Heart left ventricle (tissue), 16 donors: ENCODE measurements around the gene B3GAT3. TPM values are rescaled to one million over a fixed set of nuclear protein-coding genes. Genes with fewer than 3 reads are reported as not detected.

ENCODE experiments used
- ATAC-seq, 4 donors: fragments of 200-7000 bp; cut with Tn5 transposase; one replicate each; pipeline ENCODE4 v1.9.1; 2020 to 2022; ENCODE audit warnings: moderate library complexity in 4 of 4, mild to moderate bottlenecking in 3 of 4, moderate number of reproducible peaks in 1 of 4
- DNase-seq, 5 donors: peaks; one replicate each; pipeline ENCODE4 v3.0.0-alpha.2; 2020
- H3K27ac ChIP-seq, 12 donors: fragments of 200-600 bp; sonication (generic) in 4 of 12; one replicate each; pipeline versions ENCODE4 v1.5.0 to v1.8.0; 2016 to 2022; ENCODE audit warnings: mild to moderate bottlenecking in 2 of 12
- H3K27me3 ChIP-seq, 9 donors: fragments of 200-600 bp; sonication (generic) in 2 of 9; one replicate each; pipeline versions ENCODE4 v1.5.1 to v1.8.0; 2016 to 2022; ENCODE audit warnings: mild to moderate bottlenecking in 3 of 9
- H3K36me3 ChIP-seq, 9 donors: fragments of 200-600 bp; sonication (generic) in 2 of 9; one replicate each; pipeline versions ENCODE4 v1.5.0 to v1.8.0; 2018 to 2022; ENCODE audit warnings: mild to moderate bottlenecking in 2 of 9
- H3K4me1 ChIP-seq, 12 donors: fragments of 200-600 bp; sonication (generic) in 4 of 12; one replicate each; pipeline versions ENCODE4 v1.5.0 to v1.8.0; 2016 to 2022; ENCODE audit warnings: mild to moderate bottlenecking in 3 of 12
- H3K4me3 ChIP-seq, 12 donors: fragments of 200-600 bp; sonication (generic) in 4 of 12; one replicate each; pipeline versions ENCODE4 v1.5.0 to v1.8.0; 2017 to 2022; ENCODE audit warnings: mild to moderate bottlenecking in 9 of 12, moderate library complexity in 4 of 12
- H3K9me3 ChIP-seq, 12 donors: fragments of 200-600 bp; sonication (generic) in 4 of 12; one replicate each; pipeline versions ENCODE4 v1.5.0 to v1.8.0; 2016 to 2022; ENCODE audit warnings: mild to moderate bottlenecking in 1 of 12
- CTCF ChIP-seq, 12 donors: fragments of 200-600 bp; sonication (generic) in 4 of 12; IDR thresholded peaks; one replicate each; pipeline versions ENCODE4 v1.5.0 to v1.8.0; 2018 to 2022; ENCODE audit warnings: antibody characterized with exemption in 12 of 12, mild to moderate bottlenecking in 5 of 12
- POLR2A ChIP-seq, 2 donors: fragments of 450-650 bp; IDR thresholded peaks; one replicate each; pipeline ENCODE4 v1.6.1; 2017; ENCODE audit warnings: antibody characterized with exemption in 2 of 2, mild to moderate bottlenecking in 2 of 2, moderate library complexity in 2 of 2
- WGBS, 4 donors: extraction: QIAGEN DNeasy Blood & Tissue Kit in 2 of 4; methylation state at CpG; one replicate each; pipeline versions ENCODE4 v1.1.5 to v1.1.7; 2013 to 2018; 5-methylcytosine and 5-hydroxymethylcytosine counted together
- intact Hi-C, 10 donors: fragments of 100-400 bp; cut with DNase I; formaldehyde crosslinking; loops; one replicate each; pipeline versions ENCODE4 v1.11.1 to v1.14.2; 2022
- polyA plus RNA-seq, 2 donors: library from polyadenylated mRNA; stranded (reverse); fragments of 200-250 nt; gene quantifications; one replicate each; pipeline ENCODE4 v1.2.3, GENCODE V29; 2013
- total RNA-seq, 9 donors: library from RNA; depleted of rRNA in 2 of 9; stranded (reverse); fragments of >200 nt in 2 of 9; fragmentation: NEBNext Ultra II Directional in 3 of 9; extraction: Animal tissue kit (Norgen Biotek cat#: 25700) in 3 of 9; gene quantifications; one replicate each; pipeline versions ENCODE4 v1.1.0 to v1.2.4, GENCODE V29; 2016 to 2023
- donor health status: ischemic (EF 13 %, LVEDD 7.1; RV severe dilation, severe dysfunction).
- donor health status: healthy with polysubstance abuse.
- donor health status: DM: no; HTN: yes; CAD: no.
- donor health status: DM: no; HTN: no; CAD: no.
- donor health status: ischemic (EF 25% LVEDD 6.9; RV normal size, moderate dysfunction).
- donor health status: ischemic (EF 25% LVEDD 5.7; RV mildly dilated, moderate dysfunction).
- donor health status: healthy.
- donor health status: DM: yes; HTN: yes; CAD: no.
- donor health status: ischemic (EF 35%, LVEDD 5.7; RV mildly dilated, moderate dysfunction).
- donor health status: nonischemic (EF 11% LVEDD 7.7; RV severe dilation, severe dysfunction).
- donor health status: DM: yes; HTN: yes; CAD: no.
- donor health status: PGD.
- donor health status: ischemic (EF 29% LVEDD 5.4; RV normal size, mild dysfunction).
- donor health status: nonischemic (EF 23%, LVEDD 6.1; RV moderate dilation, normal function).

B3GAT3 gene
- total and polyA plus RNA-seq, 11 donors = 9.2 to 38.1 (median 13.1) TPM

GRCh38 chr11:62665075-62665598 lies 43.4 kb upstream of the B3GAT3 start, which contains the start of the genes C11orf98 and CSKMT:
Gene C11orf98, minus strand, starts transcription at chr11:62665210. Its CDS starts 41 bp downstream, at chr11:62665169.
Gene CSKMT, plus strand, starts transcription at chr11:62665312. Its CDS starts 568 bp downstream, at chr11:62665880.
- TF ChIP-seq POLR2A (IDR thresholded peaks at IDR 0.05) = peak; percentile 91 to 97
- TF ChIP-seq CTCF (IDR thresholded peaks at IDR 0.05) = no peak
- intact Hi-C loops = loop anchor here in 1 of 10 donors (2.0 to 5.0 kb wide), 2 partner anchors 18 to 42 kb away; partner anchors contain the start of genes BSCL2, GANAB and GNG3
- peaks cover 0 to 41% (median 27%) of the 10 kb centered on the region in 9 donors for H3K36me3 ChIP-seq
- ATAC-seq (peak; percentile 97 to 98 (median 98)), DNase-seq (peak; percentile 95 to 97 (median 95))
- H3K4me1 ChIP-seq = peaks cover 5 to 45% (median 32%) of the 10 kb centered on the region in 12 donors
- 0 to 1% (median 0%) methylated on average over 41 to 47 of the region's 47 CpGs for WGBS, 4 donors
- no peaks in the 10 kb centered on the region for H3K9me3 ChIP-seq
- H3K27ac ChIP-seq = peak within 1 kb of the TSS; percentile 30 to 98 (median 90)
- no peaks in the 10 kb centered on the region for H3K27me3 ChIP-seq
- peak within 1 kb of the TSS; percentile 53 to 92 (median 83) for H3K4me3 ChIP-seq

DNA sequence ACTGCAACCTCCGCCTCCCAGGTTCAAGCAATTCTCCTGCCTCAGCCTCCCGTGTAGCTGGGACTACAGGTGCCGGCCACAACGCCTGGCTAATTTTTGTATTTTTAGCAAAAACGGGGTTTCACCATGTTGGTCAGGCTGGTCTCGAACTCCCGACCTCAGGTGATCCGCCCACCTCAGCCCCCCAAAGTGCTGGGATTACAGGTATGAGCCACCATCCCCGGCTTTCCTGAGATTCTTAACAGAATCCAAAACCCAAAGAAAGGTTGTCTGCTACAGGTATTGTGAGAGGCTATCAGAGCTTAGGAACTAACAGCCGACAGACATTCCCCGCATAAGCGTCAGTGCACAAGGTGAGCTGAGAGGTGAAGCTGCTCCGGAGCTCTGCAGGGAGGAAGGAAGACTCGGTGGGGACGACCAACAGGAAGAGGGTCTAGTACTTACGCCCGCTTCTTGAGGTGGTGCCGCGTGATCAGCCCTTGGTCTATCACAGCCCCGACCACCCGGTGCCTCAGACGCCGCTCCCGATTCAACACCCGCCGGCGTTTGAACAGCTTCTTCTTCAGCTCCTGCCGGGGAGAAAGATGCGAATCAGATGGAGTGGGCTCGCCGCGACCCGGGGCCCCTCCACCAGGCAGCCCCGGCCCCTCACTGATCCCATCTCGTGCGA lies 42.8 kb upstream of the B3GAT3 start:
- WGBS, 4 donors = 4 to 6% (median 5%) methylated on average over 27 to 36 of the region's 36 CpGs

DNA sequence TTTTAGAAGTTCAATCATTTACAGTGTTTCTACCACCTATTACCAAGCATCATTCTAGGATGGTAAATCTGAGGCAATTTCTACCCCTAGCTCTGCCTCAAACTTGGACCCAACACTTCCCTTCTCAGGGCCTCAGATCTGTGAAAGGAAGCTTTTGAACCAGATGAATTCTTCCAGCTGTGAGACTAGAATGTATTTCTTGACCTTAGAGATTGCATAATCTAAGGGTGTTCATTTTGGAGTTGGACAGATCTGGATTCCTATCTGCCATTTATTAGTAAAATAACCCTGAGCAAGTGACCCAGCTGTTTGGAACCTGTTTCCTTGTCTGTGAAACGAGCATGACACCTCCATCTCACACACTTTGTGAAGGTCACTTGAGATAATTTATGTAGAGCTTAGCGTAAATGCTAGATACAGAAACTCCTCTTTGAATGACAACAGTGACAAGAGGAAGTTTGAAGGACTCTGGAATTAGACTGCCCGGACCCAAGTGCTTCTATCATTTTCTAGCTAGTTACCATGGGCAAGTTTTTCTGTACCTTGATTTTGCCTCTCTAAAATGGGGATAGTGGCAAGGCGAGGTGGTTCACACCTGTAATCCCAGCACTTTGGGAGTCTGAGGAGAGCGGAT lies 35.1 kb upstream of the B3GAT3 start:
- H3K4me3 ChIP-seq = no peak overlapping the region
- no peak for TF ChIP-seq CTCF (IDR thresholded peaks at IDR 0.05)
- no peak for TF ChIP-seq POLR2A (IDR thresholded peaks at IDR 0.05)
- H3K9me3 ChIP-seq = no peaks in the 10 kb centered on the region
- no peak for ATAC-seq
- no peak for DNase-seq
- H3K27me3 ChIP-seq = no peaks in the 10 kb centered on the region
- peaks cover 0 to 10% (median 1%) of the 10 kb centered on the region in 9 donors for H3K36me3 ChIP-seq
- intact Hi-C loops = no loop called here
- 41 to 62% (median 56%) methylated on average over 5 of the region's 5 CpGs for WGBS, 4 donors
- H3K4me1 ChIP-seq = peaks cover 0 to 11% (median 8%) of the 10 kb centered on the region in 12 donors
- H3K27ac ChIP-seq = no peak overlapping the region

More for the DNA sequence above, 42.8 kb upstream of the B3GAT3 start:
- no peak for TF ChIP-seq POLR2A (IDR thresholded peaks at IDR 0.05)
- no peak for TF ChIP-seq CTCF (IDR thresholded peaks at IDR 0.05)
- Histone ChIP-seq H3K27ac (peak overlapping the region in 11 of 12 donors; percentile 84 to 98 (median 90)), H3K4me3 (peak overlapping the region; percentile 53 to 92 (median 83)), H3K36me3 (peaks cover 0 to 41% (median 27%) of the 10 kb centered on the region in 9 donors), H3K27me3 (no peaks in the 10 kb centered on the region), H3K9me3 (no peaks in the 10 kb centered on the region), H3K4me1 (peaks cover 5 to 41% (median 29%) of the 10 kb centered on the region in 12 donors)
- peak; percentile 18 to 46 (median 40) for ATAC-seq
- DNase-seq = peak in 1 of 5 donors; percentile 5
- intact Hi-C loops = loop anchor here in 1 of 10 donors (2.0 to 5.0 kb wide), 2 partner anchors 18 to 43 kb away; partner anchors contain the start of genes BSCL2, GANAB and GNG3
